Measurements from ENCODE around the gene KLF16.
"Not testable (repeated sequence)": the region's sequence is repeated elsewhere in the genome, so short reads cannot be mapped to it uniquely, and the experiment has no call there.

KLF16 gene

DNA sequence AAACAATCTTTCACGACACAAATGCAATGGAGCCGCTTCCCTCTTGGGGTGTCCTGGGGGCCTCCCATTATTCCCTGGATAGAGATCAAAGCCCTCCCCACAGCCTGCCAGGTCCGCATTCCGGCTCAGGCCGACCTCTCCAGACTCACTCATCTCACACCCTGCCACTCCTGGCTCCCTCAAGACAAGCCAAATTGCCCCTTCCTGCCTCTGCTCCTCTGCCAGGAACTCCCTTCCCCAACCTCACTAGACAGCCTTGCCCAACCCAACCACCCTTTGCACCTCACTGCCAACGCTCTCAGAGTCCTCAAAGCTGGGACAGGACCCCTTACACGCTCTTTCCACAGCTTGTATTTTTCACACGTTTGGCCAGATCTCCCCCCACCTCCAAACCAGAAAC is 20.4 kb upstream of the KLF16 start:
- no peak for DNase-seq

DNA sequence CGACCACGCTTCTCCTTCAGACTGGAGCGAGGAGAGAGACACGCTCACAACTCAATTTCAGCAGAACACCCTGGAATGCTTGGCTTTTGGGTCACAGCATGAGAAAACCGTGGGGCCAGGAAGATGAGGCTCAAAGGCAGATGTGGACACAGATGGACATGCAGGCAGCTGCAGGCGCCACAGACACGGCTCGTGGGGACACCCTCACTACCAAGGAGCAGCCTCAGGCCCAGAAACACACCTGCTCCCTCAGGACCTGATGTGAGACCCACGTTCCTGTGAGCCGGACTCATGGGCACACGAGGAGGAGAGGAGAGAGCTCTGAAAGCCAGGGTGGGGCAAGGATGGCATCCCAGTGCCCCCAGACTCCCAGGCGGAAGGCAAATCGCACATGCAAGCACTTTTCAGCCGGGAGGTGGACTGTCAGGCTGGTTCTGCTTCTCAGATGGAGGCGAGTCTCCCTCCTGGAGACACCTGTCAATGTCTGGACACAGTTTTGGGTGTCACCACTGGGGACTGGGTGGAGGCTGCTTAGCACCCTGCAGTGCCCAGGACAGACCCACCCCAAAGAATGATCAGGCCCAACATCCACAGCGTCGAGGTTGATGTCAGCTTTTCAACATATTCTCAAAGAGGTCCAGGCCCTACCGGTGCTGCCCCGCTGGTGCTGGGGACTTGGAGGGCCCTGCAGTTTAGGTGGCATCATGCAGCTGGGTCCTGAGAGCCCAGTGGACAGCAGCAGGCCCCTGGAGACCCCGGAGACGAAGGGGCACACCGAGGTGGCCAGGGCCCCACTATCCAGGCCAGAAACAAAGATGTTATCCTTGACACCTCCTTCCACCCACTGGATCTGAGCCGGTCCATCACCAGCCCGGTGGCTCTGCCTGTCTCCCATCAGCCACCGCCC is 19.7 kb upstream of the KLF16 start:
- DNase-seq, result no peak

GRCh38 chr19:1882089-1882785 is 18.9 kb upstream of the KLF16 start:
- DNase-seq, result no peak

DNA sequence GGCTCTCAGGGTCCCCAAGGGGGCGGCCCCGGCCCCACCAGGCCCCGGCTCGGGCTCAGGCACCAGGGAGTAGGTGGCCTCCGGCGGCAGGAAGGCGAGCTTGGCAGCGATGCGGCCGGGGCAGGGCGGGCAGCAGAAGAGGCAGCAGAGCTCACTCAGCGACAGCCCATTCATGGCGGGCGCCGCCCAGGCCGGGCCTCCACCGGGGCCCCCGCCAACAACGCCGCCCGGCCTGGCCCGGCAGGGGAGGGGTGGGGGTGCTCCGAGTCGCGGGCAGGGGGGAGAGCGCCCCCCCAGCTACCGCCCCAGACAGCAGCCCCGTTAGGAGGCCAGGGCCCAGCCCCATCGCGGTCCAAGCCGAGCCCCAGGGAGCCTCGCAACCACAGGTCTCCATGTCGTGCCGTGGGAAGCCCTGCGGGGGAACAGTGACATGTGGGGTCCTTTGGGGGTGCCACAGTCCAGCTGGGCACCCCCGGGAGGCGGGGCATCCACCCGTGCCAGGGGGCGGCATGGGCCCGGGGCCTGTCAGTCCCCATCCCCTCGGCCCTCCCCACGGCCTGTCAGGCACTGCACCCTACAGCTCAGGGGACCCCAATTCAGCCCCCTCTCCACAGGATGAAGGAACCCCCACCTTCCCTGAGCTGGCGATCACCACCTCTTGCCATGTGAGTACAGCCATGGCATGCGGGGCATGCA is 18.2 kb upstream of the KLF16 start:
- not testable (repeated sequence) for DNase-seq

DNA sequence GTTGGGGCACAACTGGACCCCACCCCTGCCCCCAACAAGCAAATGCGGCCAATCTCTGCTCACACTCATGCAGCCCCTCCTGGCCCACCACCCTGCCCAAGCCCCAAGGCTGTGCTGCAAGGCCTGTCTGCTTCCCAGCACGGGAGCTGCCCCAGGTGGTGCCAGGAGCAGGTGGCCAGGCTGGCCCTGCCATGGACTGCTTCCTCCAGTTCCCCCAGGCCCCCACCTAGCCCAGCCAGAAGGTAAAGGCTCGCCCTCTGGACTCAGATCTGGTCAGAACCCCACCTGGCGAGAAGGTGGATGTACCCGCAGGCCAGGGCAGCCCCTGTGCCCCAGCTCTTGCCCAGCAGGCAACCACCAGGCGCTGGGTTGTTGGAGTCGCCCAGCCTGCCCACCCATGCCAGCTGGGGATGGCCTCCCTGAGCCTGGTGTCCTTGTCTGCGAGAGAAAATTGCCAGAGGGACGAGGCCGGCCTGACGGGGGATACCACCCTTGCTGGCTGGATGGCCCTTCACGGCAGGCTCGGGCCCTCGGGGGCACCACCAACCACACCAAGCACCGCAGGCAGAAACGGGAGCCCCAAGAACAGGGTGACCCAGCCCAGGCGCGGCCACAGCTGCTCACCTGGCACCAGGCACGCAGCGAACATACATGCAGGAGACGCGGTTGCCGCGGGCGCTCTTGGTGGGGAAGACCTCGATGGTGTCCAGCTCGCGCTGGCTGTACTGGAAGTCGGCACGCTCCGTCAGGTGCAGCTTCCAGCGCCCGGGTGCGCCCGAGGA is 17.4 kb upstream of the KLF16 start:
- DNase-seq, result no peak

DNA sequence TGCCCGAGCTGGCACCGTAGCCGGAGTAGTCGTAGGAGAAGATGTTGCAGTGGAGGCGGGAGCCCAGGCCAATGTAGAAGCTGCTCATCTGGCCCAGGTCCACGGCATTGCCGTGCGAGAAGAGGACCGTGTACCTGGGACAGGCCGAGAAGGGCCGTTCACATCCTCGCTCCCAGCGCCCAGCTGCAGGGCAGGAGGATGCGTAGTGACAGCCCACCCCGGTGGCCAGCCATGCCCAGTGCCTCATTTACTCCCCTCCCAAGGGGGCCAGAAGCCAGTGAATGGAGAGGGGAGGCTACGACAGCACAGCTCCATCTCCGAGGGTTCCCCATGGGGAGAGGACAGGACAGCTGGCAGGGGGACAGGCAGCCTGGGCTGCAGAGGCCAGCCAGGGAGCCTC is 16.6 kb upstream of the KLF16 start:
- not testable (repeated sequence) for DNase-seq

DNA sequence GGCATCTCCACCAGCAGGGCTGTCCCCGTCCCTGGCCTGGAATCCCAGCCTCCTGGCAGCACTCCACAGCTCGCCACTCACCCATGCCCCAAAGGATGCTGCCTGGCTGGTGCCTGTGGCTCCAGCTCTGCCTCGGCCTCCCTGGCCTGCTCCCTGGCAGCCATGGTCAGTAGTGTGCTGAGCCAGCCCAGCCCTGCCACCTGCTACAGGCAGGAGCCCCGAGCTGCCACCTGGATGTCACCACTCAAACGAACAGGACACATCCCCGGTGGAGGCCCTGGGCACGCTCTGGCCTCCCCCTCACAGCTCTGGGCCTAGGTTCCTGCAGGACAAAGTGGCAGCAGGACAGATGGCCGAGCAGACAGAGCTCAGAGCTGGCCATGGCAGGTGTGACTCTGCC is 15.2 kb upstream of the KLF16 start:
- not testable (repeated sequence) for DNase-seq

DNA sequence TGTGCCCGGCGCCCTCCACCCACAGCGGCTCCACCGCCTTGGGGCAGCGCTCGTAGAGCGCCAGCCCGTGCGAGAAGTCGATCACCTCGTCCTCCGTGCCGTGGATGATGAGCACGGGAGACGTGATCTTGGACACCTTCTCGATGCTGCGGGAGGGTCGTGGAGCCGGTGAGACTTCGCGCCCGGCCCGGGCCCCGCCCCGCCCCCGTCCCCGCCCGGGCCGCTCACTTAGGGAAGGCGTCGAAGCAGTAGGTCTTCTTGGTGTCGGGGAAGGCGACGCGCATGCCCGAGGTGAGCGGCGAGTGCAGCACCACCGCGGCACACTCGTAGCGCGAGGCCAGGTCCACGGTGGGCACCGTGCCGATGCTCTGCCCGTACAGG is 13.9 kb upstream of the KLF16 start:
- not testable (repeated sequence) for DNase-seq

DNA sequence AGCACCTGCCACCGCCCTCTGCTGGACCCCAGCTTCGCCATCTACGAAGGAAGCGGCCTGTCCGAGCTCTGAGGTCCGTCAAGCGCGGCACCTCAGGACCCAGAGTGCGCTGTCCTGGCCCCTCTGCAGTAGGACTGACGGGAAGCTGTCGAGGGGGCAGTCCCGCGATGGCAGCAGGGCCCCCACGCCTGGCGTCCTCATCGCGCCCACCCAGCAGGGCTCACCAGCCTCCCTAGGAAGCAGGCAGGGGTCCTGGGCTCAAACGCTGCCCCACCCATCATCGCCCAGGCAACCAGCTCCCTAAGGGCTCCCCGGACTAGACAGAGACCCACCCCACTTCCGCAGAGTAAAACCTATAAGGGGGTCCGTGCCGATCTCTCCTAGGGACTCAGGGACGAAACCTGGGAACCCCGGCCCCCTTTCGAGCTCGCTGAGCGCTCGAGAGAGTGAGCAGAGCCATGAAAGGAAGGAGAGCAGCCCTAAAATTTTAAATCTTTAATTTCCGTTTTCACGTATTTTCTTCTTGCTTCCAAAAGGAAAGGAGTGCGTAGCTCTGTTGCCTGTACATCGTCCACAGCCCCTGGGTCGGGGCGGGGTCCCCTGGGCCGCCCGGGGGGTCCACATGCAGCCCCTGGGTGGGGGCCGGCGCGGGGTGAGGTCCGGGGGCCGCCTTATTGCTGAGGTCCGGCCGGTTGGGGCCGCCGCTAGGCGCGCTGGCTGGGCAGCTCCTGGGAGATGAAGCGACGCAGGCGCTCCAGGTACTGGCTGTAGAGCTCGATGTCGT is 13.3 kb upstream of the KLF16 start:
- DNase-seq, result not testable (repeated sequence)

DNA sequence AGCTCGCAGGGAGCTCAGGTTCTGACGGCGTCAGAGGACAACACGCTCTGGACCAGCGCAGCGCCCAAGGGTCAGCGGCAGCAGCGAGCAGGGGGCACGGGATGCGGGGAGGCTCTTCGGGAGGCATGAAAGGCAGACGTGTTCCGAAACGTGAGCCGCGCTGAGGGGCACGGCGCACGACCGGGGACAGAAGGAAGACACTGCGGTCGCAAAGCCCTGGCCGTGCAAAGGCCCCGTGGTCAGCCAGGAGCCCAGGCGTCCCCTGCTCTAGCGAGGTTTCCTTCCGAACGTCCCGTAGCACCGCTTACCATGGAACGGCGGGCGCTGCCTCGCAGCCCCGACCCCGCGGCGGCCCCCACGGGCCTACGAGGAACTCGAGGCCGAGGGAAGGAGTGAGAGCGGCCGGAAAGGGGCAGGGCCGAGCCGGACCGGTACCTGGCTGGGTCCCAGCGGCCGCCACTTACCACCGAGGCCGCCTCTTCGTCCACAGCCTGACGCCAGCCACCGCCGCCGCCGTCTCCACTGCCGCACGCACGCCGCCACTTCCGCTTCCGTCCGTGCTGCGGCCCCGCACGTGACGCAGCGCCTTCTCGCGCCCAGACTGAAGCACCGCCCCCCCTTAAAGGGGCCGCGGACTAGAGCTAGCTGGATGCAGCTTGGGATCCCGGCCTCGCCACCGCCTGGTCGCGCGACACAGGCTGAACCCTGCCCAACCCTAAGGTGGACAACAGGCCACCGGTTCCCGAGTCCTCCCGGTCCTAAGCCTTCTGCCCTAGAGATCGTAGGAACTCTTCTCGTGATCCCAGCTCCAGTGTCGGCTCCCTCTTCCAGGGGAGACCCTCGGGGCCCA is 12.5 kb upstream of the KLF16 start:
- peak; percentile 86 for DNase-seq

DNA sequence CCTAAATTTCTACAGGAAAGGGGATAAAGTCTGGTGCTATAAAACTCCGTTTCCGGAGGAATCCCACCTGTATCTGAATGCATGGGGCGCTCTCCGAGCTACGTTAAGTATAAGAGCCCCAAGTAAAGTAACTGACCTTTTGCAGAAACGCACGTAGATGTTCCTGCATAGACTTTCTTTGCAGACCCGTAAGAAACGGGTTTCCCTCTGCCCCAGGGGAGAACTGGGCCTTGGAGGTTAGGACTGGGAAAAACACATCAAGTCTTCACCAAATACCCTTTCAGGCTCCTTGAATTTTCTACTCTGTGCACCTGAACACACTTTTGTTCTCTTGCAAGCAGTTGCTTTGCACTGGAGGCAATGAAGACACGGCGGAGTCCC is 11.9 kb upstream of the KLF16 start:
- DNase-seq, result not testable (repeated sequence)

GRCh38 chr19:1874554-1875185 is 11.3 kb upstream of the KLF16 start:
- DNase-seq, result no peak

DNA sequence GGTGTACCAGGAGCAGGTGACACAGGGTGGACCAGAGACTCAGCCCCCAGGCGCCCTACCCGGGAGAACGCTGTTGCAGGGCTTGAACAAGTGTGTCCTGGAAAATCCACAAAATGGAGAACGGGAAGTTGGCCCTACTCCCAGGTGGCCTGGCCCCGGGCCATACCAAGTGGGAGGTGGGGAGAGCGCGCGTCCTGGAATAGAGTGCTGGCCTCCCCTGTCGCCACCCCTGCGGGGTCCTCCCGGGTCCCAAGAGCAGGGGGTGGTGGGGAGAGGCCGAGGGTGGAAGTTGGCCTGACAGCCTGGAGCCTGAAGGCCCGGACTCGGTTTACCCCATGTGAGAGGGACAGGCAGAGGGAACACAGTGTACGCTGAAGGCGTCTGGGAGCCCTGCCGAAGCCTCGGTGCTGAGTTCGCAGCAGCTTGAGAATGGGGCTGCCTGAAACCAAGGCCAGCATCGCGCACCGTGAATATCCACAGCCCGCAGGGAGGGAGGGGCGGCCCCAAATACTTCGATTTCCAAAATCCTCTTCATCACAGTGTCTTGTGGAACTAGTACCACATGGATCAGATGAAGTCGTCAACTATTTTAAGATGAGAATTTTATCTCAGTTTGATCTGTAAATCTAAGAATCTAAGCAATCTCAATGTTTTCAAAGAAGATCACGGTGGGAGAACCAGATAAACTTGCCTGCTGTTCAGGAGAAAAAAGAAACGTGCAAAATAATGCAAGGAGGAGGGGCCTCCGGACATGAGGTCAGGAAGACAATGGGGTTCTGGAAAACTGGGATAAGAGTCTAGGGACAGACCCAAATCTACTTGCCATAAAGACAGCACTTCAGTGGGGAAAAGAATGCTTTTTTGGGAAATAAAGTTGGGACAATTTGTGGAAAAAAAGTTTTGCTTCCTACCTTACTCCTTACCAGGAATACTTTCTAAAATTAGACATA is 10.4 kb upstream of the KLF16 start:
- DNase-seq, result no peak

DNA sequence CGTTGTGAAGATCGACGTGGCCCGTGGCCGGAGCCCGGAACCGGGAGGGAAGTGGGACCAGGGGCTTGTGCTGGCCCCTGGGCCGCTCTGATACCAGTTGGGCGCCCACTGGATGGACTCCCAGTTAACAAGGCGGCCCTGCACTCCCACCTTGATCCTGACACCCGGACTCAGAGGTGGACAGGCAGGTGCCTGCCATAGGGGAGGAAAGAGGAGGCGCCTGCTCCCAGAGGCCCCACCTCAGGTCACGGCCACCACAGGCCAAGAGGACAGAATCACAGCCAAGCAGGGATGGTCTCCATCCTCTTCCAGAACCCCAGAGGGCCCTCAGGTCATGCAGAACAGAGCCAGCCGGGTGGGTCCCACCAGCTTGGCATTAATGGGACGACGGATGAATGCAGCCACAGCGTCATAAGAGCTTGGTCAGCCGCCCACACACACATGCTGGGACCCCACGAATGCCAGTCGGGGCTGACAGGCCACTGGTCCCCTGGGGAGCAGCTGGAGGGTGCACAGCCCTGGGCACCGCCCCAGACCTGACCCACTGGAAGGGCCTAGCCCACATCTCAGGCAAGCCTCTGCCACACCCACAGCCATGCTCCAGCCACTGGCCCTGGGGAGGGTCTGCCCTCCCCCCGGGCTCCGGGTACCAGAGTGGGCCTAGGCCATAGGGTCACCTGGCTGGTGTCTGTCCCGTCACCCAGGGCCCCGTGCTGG is 9.6 kb upstream of the KLF16 start:
- no peak for DNase-seq

- no peak for DNase-seq
Measured at GRCh38 chr19:1871630-1872029, 8.3 kb upstream of the KLF16 start.

DNA sequence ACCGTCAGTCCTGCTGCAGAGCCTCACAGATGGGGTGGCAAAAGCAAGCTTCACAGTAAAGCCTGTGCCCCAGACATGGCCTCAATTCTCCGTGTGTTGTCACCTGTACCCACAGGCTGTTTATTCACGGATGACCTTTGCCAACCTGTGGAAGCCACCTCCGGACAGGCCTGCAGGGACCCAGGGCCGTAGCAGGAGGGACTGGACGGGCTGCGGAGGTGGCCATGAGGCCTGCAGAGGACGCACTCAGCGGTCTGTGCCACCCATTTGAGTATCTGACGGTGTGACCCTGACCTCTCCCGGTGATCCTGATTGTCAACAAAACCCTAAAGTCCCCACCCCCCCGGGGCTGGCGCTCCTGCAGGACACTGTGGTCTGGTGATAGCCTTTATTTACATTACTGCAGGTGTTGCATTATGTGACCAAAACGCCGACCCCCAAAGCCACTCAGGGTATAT is 7.8 kb upstream of the KLF16 start:
- no peak for DNase-seq

- no peak for DNase-seq
Measured at GRCh38 chr19:1868971-1869370, 5.6 kb upstream of the KLF16 start.

DNA sequence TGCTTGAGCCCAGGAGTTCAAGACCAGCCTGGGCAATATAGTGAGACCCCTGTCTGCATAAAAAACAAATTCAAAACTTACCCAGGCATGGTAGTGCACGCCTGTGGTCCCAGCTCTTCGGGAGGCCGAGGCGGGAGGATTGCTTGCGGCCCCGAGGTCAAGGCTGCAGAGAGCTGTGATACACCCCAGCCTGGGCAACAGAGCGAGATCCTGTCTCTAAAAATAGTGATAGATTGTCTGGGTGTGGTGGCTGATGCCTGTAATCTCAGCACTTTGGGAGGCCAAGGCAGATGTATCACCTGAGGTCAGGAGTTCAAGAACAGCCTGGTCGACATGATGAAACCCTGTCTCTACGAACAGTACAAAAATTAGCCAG is 4.0 kb upstream of the KLF16 start:
- no peak for DNase-seq
